ENCODE data around the gene SCD5.

DNA sequence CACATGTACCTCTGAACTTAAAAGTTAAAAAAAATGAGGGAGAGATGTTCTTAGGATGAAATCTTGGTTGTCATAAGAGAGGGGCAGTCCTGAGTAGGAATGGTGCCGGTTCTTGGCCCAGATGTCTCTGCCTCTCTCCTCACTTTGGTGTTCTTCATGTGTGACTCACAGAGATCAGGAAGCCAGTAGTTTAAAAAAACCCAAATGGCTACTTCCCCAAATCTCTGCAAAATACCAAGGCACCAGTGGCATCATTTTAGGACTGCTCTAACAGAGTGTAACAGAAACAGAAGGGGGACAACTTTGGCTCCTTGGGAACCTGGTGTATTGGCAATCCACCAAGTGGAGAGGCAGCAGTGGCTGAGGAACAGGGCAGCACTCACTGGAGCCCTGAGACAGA lies 116.8 kb downstream of the SCD5 start:
- TF ChIP-seq, protein P1, sequence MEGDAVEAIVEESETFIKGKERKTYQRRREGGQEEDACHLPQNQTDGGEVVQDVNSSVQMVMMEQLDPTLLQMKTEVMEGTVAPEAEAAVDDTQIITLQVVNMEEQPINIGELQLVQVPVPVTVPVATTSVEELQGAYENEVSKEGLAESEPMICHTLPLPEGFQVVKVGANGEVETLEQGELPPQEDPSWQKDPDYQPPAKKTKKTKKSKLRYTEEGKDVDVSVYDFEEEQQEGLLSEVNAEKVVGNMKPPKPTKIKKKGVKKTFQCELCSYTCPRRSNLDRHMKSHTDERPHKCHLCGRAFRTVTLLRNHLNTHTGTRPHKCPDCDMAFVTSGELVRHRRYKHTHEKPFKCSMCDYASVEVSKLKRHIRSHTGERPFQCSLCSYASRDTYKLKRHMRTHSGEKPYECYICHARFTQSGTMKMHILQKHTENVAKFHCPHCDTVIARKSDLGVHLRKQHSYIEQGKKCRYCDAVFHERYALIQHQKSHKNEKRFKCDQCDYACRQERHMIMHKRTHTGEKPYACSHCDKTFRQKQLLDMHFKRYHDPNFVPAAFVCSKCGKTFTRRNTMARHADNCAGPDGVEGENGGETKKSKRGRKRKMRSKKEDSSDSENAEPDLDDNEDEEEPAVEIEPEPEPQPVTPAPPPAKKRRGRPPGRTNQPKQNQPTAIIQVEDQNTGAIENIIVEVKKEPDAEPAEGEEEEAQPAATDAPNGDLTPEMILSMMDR (conservative IDR thresholded peaks at IDR 0.05; ENCODE audit: low read length), result no peak
- TF ChIP-seq EZH2phosphoT487 (IDR thresholded peaks at IDR 0.05; ENCODE audit: borderline replicate concordance, low read depth, low read length), result no peak

All from OCI-LY7 (cell line).